Omental fat pad (tissue), 4 donors: ENCODE measurements around the gene TMEM80. TPM values are rescaled to one million over a fixed set of nuclear protein-coding genes. Genes with fewer than 3 reads are reported as not detected.
"Not testable (repeated sequence)": the region's sequence is repeated elsewhere in the genome, so short reads cannot be mapped to it uniquely, and the experiment has no call there.

Source experiments
- ATAC-seq: fragments of 150-250 bp; one replicate; pipeline ENCODE4 v1.9.1; 2016; ENCODE audit warnings: mild to moderate bottlenecking, moderate library complexity; ENCODE audit not compliant: low FRiP score
- DNase-seq: peaks from one replicate; pipeline ENCODE4 v3.0.0-alpha.2; 2019; ENCODE audit warnings: low spot score
- total RNA-seq, 4 donors: library from RNA; depleted of rRNA; stranded (reverse); fragments of >200 nt; gene quantifications; one replicate each; pipeline ENCODE4 v1.1.0, GENCODE V29; 2016
- TF ChIP-seq, protein P1 (sequence below), 3 donors: fragments of 450-650 bp; IDR thresholded peaks; one replicate each; pipeline ENCODE4 v1.5.1; 2016 to 2017; ENCODE audit warnings: antibody characterized with exemption in 3 of 3, mild to moderate bottlenecking in 3 of 3, moderate library complexity in 2 of 3

TMEM80 gene
- total RNA-seq, 4 donors from 2014 or later: 16.9 to 31.5 (median 21.1) TPM

DNA sequence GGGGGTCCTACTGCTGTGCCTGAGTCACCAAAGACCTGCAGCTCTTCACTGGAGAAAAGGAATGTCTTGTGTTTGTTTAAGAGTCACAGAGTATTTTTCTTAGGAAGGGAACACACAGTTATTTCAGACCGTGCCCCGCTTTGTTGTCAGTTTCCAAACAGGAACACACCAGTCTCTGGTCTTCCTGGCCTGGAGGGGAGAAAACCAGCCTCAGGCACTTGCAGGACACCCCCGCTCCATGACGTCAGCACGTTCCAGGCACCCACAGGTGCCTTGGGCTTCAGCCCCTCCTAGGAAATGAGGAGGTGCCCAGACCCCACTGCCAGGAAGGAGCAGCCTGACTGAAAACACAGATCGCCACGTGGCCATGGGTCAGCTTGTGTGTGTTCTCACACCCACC is 6.0 kb upstream of the TMEM80 start:
- TF ChIP-seq, protein P1, sequence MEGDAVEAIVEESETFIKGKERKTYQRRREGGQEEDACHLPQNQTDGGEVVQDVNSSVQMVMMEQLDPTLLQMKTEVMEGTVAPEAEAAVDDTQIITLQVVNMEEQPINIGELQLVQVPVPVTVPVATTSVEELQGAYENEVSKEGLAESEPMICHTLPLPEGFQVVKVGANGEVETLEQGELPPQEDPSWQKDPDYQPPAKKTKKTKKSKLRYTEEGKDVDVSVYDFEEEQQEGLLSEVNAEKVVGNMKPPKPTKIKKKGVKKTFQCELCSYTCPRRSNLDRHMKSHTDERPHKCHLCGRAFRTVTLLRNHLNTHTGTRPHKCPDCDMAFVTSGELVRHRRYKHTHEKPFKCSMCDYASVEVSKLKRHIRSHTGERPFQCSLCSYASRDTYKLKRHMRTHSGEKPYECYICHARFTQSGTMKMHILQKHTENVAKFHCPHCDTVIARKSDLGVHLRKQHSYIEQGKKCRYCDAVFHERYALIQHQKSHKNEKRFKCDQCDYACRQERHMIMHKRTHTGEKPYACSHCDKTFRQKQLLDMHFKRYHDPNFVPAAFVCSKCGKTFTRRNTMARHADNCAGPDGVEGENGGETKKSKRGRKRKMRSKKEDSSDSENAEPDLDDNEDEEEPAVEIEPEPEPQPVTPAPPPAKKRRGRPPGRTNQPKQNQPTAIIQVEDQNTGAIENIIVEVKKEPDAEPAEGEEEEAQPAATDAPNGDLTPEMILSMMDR (IDR thresholded peaks at IDR 0.05): no peak
- ATAC-seq (no peak), DNase-seq (no peak)

DNA sequence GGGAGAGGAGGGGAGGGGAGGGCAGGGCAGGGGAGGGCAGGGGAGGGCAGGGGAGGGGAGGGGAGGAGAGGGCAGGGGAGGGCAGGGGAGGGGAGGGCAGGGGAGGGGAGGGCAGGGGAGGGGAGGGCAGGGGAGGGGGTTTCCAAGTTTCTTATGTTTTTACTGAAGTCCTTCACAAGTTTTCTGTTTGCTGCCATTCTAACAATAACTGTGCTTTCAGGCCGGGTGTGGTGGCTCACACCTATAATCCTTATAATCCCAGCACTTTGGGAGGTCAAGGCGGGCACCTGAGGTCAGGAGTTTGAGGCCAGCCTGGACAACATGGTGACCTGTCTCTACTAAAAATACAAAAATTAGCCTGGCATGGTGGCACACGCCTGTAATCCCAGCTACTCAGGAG is 5.4 kb upstream of the TMEM80 start:
- not testable (repeated sequence) for DNase-seq, ATAC-seq

DNA sequence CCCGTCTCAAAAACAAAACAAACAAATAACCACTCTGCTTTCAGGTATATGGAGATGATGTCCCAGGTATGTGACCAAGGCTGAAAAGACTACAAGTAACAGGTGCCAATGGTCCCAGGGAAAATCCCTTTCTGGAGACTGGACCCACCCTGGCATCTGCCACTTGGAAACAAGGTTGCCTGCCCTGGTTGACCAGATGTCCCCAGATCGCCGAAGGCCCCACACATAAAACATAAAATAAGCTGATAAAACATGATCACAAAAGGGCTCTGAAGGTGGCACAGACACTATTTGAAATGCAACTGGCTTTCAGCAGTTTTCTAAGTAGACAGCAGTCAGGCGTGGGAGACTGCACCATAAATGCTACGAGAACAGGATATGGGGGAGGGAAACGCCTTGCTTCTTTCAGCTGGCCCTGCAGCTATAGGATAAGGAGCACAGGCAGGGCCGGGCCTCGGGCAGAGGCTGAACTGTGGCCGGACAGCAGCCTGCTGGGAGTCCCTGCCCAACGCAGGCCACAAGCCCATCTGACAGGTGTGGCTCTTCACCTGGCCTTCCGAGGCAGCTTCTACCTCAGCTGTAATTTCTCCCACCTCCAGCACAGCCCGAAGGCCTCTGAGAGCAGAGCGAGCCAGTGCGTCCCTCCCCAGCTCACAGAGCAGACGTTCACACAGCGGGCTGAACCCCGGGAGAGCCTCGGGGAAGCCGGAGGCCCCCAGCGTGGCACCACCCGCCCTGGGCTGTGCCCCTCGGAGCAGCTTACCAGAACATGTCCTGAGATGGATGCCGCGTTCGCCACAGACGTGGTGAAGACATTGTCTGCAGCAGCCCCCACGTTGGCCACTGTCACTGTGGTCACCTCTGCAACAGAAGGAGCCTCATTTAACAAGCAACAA is 4.6 kb upstream of the TMEM80 start:
- TF ChIP-seq, protein P1 (IDR thresholded peaks at IDR 0.05): no peak
- no peak for ATAC-seq

DNA sequence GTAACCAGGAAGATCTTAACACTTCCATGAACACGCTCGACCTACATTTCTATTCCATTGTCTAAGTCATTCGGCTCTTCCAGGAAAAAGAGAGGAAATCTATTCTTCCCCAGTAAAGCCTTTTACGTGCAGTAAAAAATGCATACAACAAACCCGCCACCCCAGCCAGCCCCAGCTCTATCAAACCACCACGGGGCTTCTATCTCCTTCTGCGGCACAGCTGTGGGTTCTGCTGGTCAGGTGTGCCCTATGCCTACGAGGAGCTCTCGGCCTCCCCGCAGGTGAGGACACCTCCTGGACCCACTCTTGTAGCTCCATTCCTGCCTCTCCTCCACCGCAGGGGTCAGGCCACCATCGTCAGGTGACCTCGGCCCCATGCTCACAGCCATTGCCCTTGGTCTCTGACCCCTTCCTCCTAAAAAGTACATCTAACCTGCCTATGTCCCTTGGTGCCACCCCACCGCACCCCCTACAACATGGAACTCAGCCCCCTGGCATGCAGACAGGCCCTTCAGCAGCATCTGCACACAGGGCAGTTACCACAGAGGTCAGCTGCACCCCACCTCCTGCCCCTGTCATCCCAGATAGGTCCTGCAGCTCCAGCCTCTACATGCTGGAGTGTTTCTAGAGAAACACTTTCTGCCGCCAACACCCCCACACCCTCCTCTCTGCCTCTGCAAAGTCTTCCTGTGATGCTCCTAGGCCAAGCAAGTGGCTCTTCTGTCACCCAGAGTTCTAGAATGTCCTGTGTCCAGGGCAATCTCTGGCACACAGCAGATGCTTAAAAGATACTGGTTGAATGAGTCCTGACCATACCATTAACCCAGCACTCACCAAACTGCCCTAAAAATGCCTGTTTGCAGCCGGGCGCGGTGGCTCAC is 3.7 kb upstream of the TMEM80 start:
- TF ChIP-seq, protein P1 (IDR thresholded peaks at IDR 0.05): no peak
- ATAC-seq (no peak), DNase-seq (no peak)

More for the DNA sequence above, 4.6 kb upstream of the TMEM80 start:
- no peak for DNase-seq

DNA sequence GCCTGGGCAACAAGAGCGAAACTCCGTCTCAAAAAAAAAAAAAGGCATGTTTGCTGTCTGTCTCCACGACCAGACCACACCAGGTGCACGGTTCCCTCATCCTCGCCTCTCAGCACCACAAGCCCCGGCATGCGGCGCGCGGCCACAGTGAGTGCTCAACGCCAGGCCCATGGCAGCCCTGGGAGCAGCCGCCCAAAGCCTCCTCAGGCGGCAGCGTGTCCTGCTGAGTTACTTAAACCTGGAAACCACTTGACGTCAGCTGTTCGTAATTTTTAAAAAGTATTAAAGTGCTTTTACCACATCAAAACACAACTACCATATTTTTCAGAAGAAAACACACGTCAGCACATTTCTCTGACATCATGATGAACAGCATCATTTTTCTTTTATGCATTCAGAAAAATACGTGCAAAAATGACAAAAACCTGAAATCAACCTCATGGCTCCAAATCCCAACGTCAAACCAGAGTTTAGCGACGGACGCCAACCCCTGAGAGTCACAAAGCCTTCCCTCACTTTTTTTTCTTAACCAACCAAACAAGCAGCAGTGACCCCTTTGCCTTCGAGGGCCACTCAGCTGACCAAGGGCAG is 2.7 kb upstream of the TMEM80 start:
- DNase-seq: no peak
- TF ChIP-seq, protein P1 (IDR thresholded peaks at IDR 0.05): no peak
- no peak for ATAC-seq

DNA sequence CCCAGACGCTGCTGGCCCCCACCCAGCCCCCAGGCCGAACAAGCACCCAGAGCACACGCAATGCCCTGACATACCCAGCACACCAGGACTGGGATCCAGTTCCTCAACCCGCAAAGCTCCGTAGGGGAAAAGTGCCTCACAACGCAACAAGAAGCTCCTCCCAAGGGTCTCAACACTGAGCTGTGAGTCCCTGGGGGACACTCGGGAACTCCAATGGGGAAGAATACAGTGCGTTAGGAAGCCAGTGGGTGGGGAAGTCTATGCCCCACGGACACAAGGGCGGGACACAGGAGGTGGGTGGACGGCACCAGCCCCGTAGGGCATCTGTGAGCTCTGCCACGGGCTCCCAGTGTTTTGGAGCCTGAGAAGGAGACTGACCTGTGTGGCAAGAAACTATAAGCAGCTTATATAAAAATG is 2.2 kb upstream of the TMEM80 start:
- TF ChIP-seq, protein P1 (IDR thresholded peaks at IDR 0.05): no peak
- no peak for ATAC-seq
- no peak for DNase-seq
